Measurements from ENCODE around the gene MTCH2.
A peak's percentile ranks its signal among the peaks of the same experiment; 100 is the strongest.
"Not testable (repeated sequence)": the region's sequence is repeated elsewhere in the genome, so short reads cannot be mapped to it uniquely, and the experiment has no call there.

MTCH2 gene

GRCh38 chr11:47642099-47642855 lies at the start of gene MTCH2:
Gene MTCH2, minus strand, starts transcription at chr11:47642559. Its CDS starts 94 bp downstream, at chr11:47642465.
- peak; percentile 93 to 96 for DNase-seq

GRCh38 chr11:47691979-47692378 lies 49.6 kb upstream of the MTCH2 start:
- no peak for DNase-seq

- no peak for DNase-seq
Observed at GRCh38 chr11:47689480-47689879, 47.1 kb upstream of the MTCH2 start.

GRCh38 chr11:47688991-47689390 lies 46.6 kb upstream of the MTCH2 start:
- DNase-seq = no peak

GRCh38 chr11:47688111-47688510 lies 45.8 kb upstream of the MTCH2 start:
- DNase-seq = no peak

GRCh38 chr11:47686704-47687103 lies 44.3 kb upstream of the MTCH2 start:
- DNase-seq = not testable (repeated sequence)

- no peak for DNase-seq
Observed at GRCh38 chr11:47686151-47686550, 43.8 kb upstream of the MTCH2 start.

- no peak for DNase-seq
Observed at GRCh38 chr11:47675851-47676250, 33.5 kb upstream of the MTCH2 start.

- DNase-seq = no peak
Observed at GRCh38 chr11:47672283-47672730, 29.9 kb upstream of the MTCH2 start.

- no peak for DNase-seq
Observed at GRCh38 chr11:47669856-47670255, 27.5 kb upstream of the MTCH2 start.

- DNase-seq = no peak
Observed at GRCh38 chr11:47668665-47669064, 26.3 kb upstream of the MTCH2 start.

GRCh38 chr11:47667555-47667954 lies 25.2 kb upstream of the MTCH2 start:
- DNase-seq = no peak

GRCh38 chr11:47667135-47667534 lies 24.8 kb upstream of the MTCH2 start:
- DNase-seq = no peak

- not testable (repeated sequence) for DNase-seq
Observed at GRCh38 chr11:47664936-47665335, 22.6 kb upstream of the MTCH2 start.

GRCh38 chr11:47661245-47661644 lies 18.9 kb upstream of the MTCH2 start:
- no peak for DNase-seq

- DNase-seq = no peak
Observed at GRCh38 chr11:47659276-47659675, 16.9 kb upstream of the MTCH2 start.

GRCh38 chr11:47656260-47656885 lies 14.0 kb upstream of the MTCH2 start:
- DNase-seq = no peak

- DNase-seq = no peak
Observed at GRCh38 chr11:47651818-47652469, 9.6 kb upstream of the MTCH2 start.

GRCh38 chr11:47649276-47649675 lies 6.9 kb upstream of the MTCH2 start:
- DNase-seq = no peak

GRCh38 chr11:47646019-47646418 lies 3.7 kb upstream of the MTCH2 start:
- DNase-seq = no peak

GRCh38 chr11:47645500-47645899 lies 3.1 kb upstream of the MTCH2 start:
- no peak for DNase-seq

GRCh38 chr11:47641600-47642098 lies 710 bp downstream of the MTCH2 start:
- DNase-seq = peak; percentile 29 to 69

GRCh38 chr11:47640506-47640905 lies 1.9 kb downstream of the MTCH2 start:
- not testable (repeated sequence) for DNase-seq

- DNase-seq = not testable (repeated sequence)
Observed at GRCh38 chr11:47636331-47636730, 6.0 kb downstream of the MTCH2 start.

Data from hippocampal formation (tissue), 2 donors.